HUES6 (cell line): ENCODE data around the gene ANO1.
A peak's percentile ranks its signal among the peaks of the same experiment; 100 is the strongest.

Source experiments
- H3K27ac ChIP-seq: 2 replicates; pipeline ENCODE4 v1.7.0; 2013; ENCODE audit warnings: low read depth, mild to moderate bottlenecking, low read length, inconsistent platforms
- H3K27me3 ChIP-seq: 2 replicates; pipeline ENCODE4 v1.6.1; 2013; ENCODE audit warnings: low read length; ENCODE audit not compliant: control insufficient read depth, insufficient read depth
- H3K36me3 ChIP-seq: 2 replicates; pipeline ENCODE4 v1.6.1; 2013; ENCODE audit warnings: low read length; ENCODE audit not compliant: control insufficient read depth, insufficient read depth
- H3K4me1 ChIP-seq: 2 replicates; pipeline ENCODE4 v1.6.1; 2013; ENCODE audit warnings: low read length; ENCODE audit not compliant: control insufficient read depth, insufficient read depth
- H3K4me3 ChIP-seq: 2 replicates; pipeline ENCODE4 v1.5.1; 2013; ENCODE audit warnings: low read depth, low read length
- H3K9ac ChIP-seq: one replicate; pipeline ENCODE4 v1.6.1; 2013; ENCODE audit warnings: mild to moderate bottlenecking, low read length
- H3K9me3 ChIP-seq: 2 replicates; pipeline ENCODE4 v1.6.1; 2013; ENCODE audit warnings: low read depth, low read length; ENCODE audit not compliant: control insufficient read depth, insufficient read depth

ANO1 gene

GRCh38 chr11:70120674-70121073 lies 42.6 kb downstream of the ANO1 start:
- Histone ChIP-seq H3K4me3 (no peak overlapping the region), H3K27ac (no peak overlapping the region), H3K27me3 (peaks cover 11% of the 10 kb centered on the region; the same call in 1 of the 2 replicates), H3K4me1 (no peaks in the 10 kb centered on the region), H3K9me3 (no peaks in the 10 kb centered on the region), H3K36me3 (no peaks in the 10 kb centered on the region), H3K9ac (no peak overlapping the region)

- Histone ChIP-seq H3K9ac (no peak overlapping the region), H3K4me3 (no peak overlapping the region), H3K4me1 (peaks cover 4% of the 10 kb centered on the region; the same call in 1 of the 2 replicates), H3K36me3 (no peaks in the 10 kb centered on the region), H3K27ac (no peak overlapping the region), H3K27me3 (peaks cover 11% of the 10 kb centered on the region; the same call in 1 of the 2 replicates), H3K9me3 (no peaks in the 10 kb centered on the region)
Observed at GRCh38 chr11:70122490-70123198, 44.5 kb downstream of the ANO1 start.

- no peak overlapping the region for H3K9ac ChIP-seq
- H3K36me3 ChIP-seq = no peaks in the 10 kb centered on the region
- no peak overlapping the region for H3K27ac ChIP-seq
- H3K9me3 ChIP-seq = no peaks in the 10 kb centered on the region
- H3K4me3 ChIP-seq = no peak overlapping the region
- peaks cover 15% of the 10 kb centered on the region for H3K4me1 ChIP-seq
- H3K27me3 ChIP-seq = peaks cover 11% of the 10 kb centered on the region; the same call in 1 of the 2 replicates
Observed at GRCh38 chr11:70123711-70124110, 45.6 kb downstream of the ANO1 start.

GRCh38 chr11:70124321-70125000 lies 46.3 kb downstream of the ANO1 start:
- Histone ChIP-seq H3K27ac (no peak overlapping the region), H3K9me3 (no peaks in the 10 kb centered on the region), H3K4me1 (peaks cover 22% of the 10 kb centered on the region), H3K27me3 (peaks cover 11% of the 10 kb centered on the region; the same call in 1 of the 2 replicates), H3K9ac (no peak overlapping the region), H3K4me3 (no peak overlapping the region), H3K36me3 (no peaks in the 10 kb centered on the region)

GRCh38 chr11:70126494-70126893 lies 48.4 kb downstream of the ANO1 start:
- Histone ChIP-seq H3K27me3 (peaks cover 5% of the 10 kb centered on the region; the same call in 1 of the 2 replicates), H3K9ac (no peak overlapping the region), H3K4me1 (peaks cover 22% of the 10 kb centered on the region), H3K36me3 (no peaks in the 10 kb centered on the region), H3K9me3 (no peaks in the 10 kb centered on the region), H3K4me3 (no peak overlapping the region), H3K27ac (no peak overlapping the region)

- H3K4me1 ChIP-seq = peaks cover 22% of the 10 kb centered on the region
- H3K9ac ChIP-seq = peak overlapping the region; percentile 24
- H3K9me3 ChIP-seq = no peaks in the 10 kb centered on the region
- H3K36me3 ChIP-seq = no peaks in the 10 kb centered on the region
- peak overlapping the region; percentile 14; the same call in 1 of the 2 replicates for H3K27ac ChIP-seq
- H3K4me3 ChIP-seq = no peak overlapping the region
- no peaks in the 10 kb centered on the region for H3K27me3 ChIP-seq
Observed at GRCh38 chr11:70127653-70128434, 49.7 kb downstream of the ANO1 start.

- H3K9me3 ChIP-seq = no peaks in the 10 kb centered on the region
- peaks cover 22% of the 10 kb centered on the region for H3K4me1 ChIP-seq
- H3K9ac ChIP-seq = peak overlapping the region; percentile 24
- no peaks in the 10 kb centered on the region for H3K27me3 ChIP-seq
- H3K27ac ChIP-seq = peak overlapping the region; percentile 14; the same call in 1 of the 2 replicates
- no peaks in the 10 kb centered on the region for H3K36me3 ChIP-seq
- H3K4me3 ChIP-seq = no peak overlapping the region
Observed at GRCh38 chr11:70128435-70128906, 50.4 kb downstream of the ANO1 start.

- H3K27ac ChIP-seq = peak overlapping the region; percentile 14; the same call in 1 of the 2 replicates
- H3K27me3 ChIP-seq = no peaks in the 10 kb centered on the region
- peaks cover 22% of the 10 kb centered on the region for H3K4me1 ChIP-seq
- H3K4me3 ChIP-seq = no peak overlapping the region
- H3K36me3 ChIP-seq = no peaks in the 10 kb centered on the region
- no peaks in the 10 kb centered on the region for H3K9me3 ChIP-seq
- peak overlapping the region; percentile 24 for H3K9ac ChIP-seq
Observed at GRCh38 chr11:70129051-70129592, 51.0 kb downstream of the ANO1 start.

- no peak overlapping the region for H3K27ac ChIP-seq
- H3K36me3 ChIP-seq = no peaks in the 10 kb centered on the region
- no peaks in the 10 kb centered on the region for H3K9me3 ChIP-seq
- H3K27me3 ChIP-seq = no peaks in the 10 kb centered on the region
- H3K4me1 ChIP-seq = peaks cover 28% of the 10 kb centered on the region
- no peak overlapping the region for H3K4me3 ChIP-seq
- no peak overlapping the region for H3K9ac ChIP-seq
Observed at GRCh38 chr11:70130636-70131035, 52.5 kb downstream of the ANO1 start.

- H3K36me3 ChIP-seq = no peaks in the 10 kb centered on the region
Observed at GRCh38 chr11:70131606-70132190, 53.6 kb downstream of the ANO1 start.

More at GRCh38 chr11:70131606-70132190, 53.6 kb downstream of the ANO1 start:
- Histone ChIP-seq H3K27me3 (no peaks in the 10 kb centered on the region), H3K4me1 (peaks cover 32% of the 10 kb centered on the region), H3K9me3 (no peaks in the 10 kb centered on the region), H3K9ac (no peak overlapping the region), H3K4me3 (no peak overlapping the region), H3K27ac (no peak overlapping the region)
